Rectal smooth muscle tissue (tissue), 1 donor: ENCODE results near the gene HDAC4.

Experiments used
- H3K27ac ChIP-seq: one replicate; pipeline ENCODE4 v1.7.0; 2013; ENCODE audit warnings: low read depth, low read length, inconsistent platforms
- H3K27me3 ChIP-seq: one replicate; pipeline ENCODE4 v1.7.0; 2013; ENCODE audit warnings: low read length; ENCODE audit not compliant: control insufficient read depth, insufficient read depth
- H3K36me3 ChIP-seq: one replicate; pipeline ENCODE4 v1.7.0; 2013; ENCODE audit warnings: low read length; ENCODE audit not compliant: control insufficient read depth, insufficient read depth
- H3K4me1 ChIP-seq: one replicate; pipeline ENCODE4 v1.7.0; 2013; ENCODE audit warnings: low read length; ENCODE audit not compliant: control insufficient read depth, insufficient read depth
- H3K4me3 ChIP-seq: one replicate; pipeline ENCODE4 v1.7.0; 2013; ENCODE audit warnings: low read length
- H3K9ac ChIP-seq: one replicate; pipeline ENCODE4 v1.7.0; 2013; ENCODE audit warnings: low read length

HDAC4 gene

GRCh38 chr2:239372835-239373234 is 28.0 kb downstream of the HDAC4 start:
- Histone ChIP-seq H3K27me3 (no peaks in the 10 kb centered on the region), H3K4me3 (no peak overlapping the region), H3K4me1 (peaks cover 9% of the 10 kb centered on the region)

GRCh38 chr2:239371726-239372686 is 28.8 kb downstream of the HDAC4 start:
- no peak overlapping the region for H3K27ac ChIP-seq
- no peak overlapping the region for H3K4me3 ChIP-seq
- peaks cover 9% of the 10 kb centered on the region for H3K4me1 ChIP-seq
- H3K27me3 ChIP-seq = no peaks in the 10 kb centered on the region
- no peaks in the 10 kb centered on the region for H3K36me3 ChIP-seq
- H3K9ac ChIP-seq = no peak overlapping the region

More at GRCh38 chr2:239372835-239373234, 28.0 kb downstream of the HDAC4 start:
- H3K36me3 ChIP-seq = no peaks in the 10 kb centered on the region
- no peak overlapping the region for H3K9ac ChIP-seq
- H3K27ac ChIP-seq = no peak overlapping the region

GRCh38 chr2:239370876-239371725 is 29.7 kb downstream of the HDAC4 start:
- Histone ChIP-seq H3K9ac (no peak overlapping the region), H3K4me1 (peaks cover 9% of the 10 kb centered on the region), H3K27ac (peak overlapping the region; percentile 55), H3K4me3 (no peak overlapping the region), H3K36me3 (no peaks in the 10 kb centered on the region), H3K27me3 (no peaks in the 10 kb centered on the region)

- no peaks in the 10 kb centered on the region for H3K27me3 ChIP-seq
- H3K4me1 ChIP-seq = peaks cover 15% of the 10 kb centered on the region
- no peak overlapping the region for H3K9ac ChIP-seq
- no peaks in the 10 kb centered on the region for H3K36me3 ChIP-seq
- H3K27ac ChIP-seq = peak overlapping the region; percentile 55
- no peak overlapping the region for H3K4me3 ChIP-seq
These were observed 30.4 kb downstream of the HDAC4 start for GRCh38 chr2:239370403-239370802.

- H3K27ac ChIP-seq = peak overlapping the region; percentile 55
These were observed 31.1 kb downstream of the HDAC4 start for GRCh38 chr2:239369631-239370161.

GRCh38 chr2:239368906-239369552 is 31.8 kb downstream of the HDAC4 start:
- peaks cover 27% of the 10 kb centered on the region for H3K4me1 ChIP-seq
- no peaks in the 10 kb centered on the region for H3K27me3 ChIP-seq
- peak overlapping the region; percentile 73 for H3K27ac ChIP-seq
- peak overlapping the region; percentile 7 for H3K4me3 ChIP-seq
- no peaks in the 10 kb centered on the region for H3K36me3 ChIP-seq
- no peak overlapping the region for H3K9ac ChIP-seq

More at GRCh38 chr2:239369631-239370161, 31.1 kb downstream of the HDAC4 start:
- Histone ChIP-seq H3K4me3 (no peak overlapping the region), H3K4me1 (peaks cover 21% of the 10 kb centered on the region), H3K27me3 (no peaks in the 10 kb centered on the region), H3K36me3 (no peaks in the 10 kb centered on the region), H3K9ac (no peak overlapping the region)

GRCh38 chr2:239368321-239368720 is 32.5 kb downstream of the HDAC4 start:
- Histone ChIP-seq H3K27ac (peak overlapping the region; percentile 73), H3K9ac (no peak overlapping the region), H3K27me3 (no peaks in the 10 kb centered on the region), H3K4me3 (no peak overlapping the region), H3K36me3 (no peaks in the 10 kb centered on the region), H3K4me1 (peaks cover 31% of the 10 kb centered on the region)

GRCh38 chr2:239366740-239367139 is 34.1 kb downstream of the HDAC4 start:
- H3K27me3 ChIP-seq = no peaks in the 10 kb centered on the region
- H3K27ac ChIP-seq = peak overlapping the region; percentile 86
- no peak overlapping the region for H3K4me3 ChIP-seq
- no peak overlapping the region for H3K9ac ChIP-seq
- H3K36me3 ChIP-seq = no peaks in the 10 kb centered on the region
- H3K4me1 ChIP-seq = peaks cover 40% of the 10 kb centered on the region

- H3K4me1 ChIP-seq = peaks cover 46% of the 10 kb centered on the region
- H3K9ac ChIP-seq = no peak overlapping the region
- no peaks in the 10 kb centered on the region for H3K36me3 ChIP-seq
These were observed 34.9 kb downstream of the HDAC4 start for GRCh38 chr2:239365782-239366435.

GRCh38 chr2:239365071-239365781 is 35.6 kb downstream of the HDAC4 start:
- H3K27me3 ChIP-seq = no peaks in the 10 kb centered on the region
- peaks cover 46% of the 10 kb centered on the region for H3K4me1 ChIP-seq
- H3K4me3 ChIP-seq = no peak overlapping the region
- peak overlapping the region; percentile 86 for H3K27ac ChIP-seq
- H3K36me3 ChIP-seq = no peaks in the 10 kb centered on the region
- H3K9ac ChIP-seq = no peak overlapping the region

More at GRCh38 chr2:239365782-239366435, 34.9 kb downstream of the HDAC4 start:
- Histone ChIP-seq H3K4me3 (no peak overlapping the region), H3K27me3 (no peaks in the 10 kb centered on the region), H3K27ac (peak overlapping the region; percentile 86)
